Activated naive CD8-positive, alpha-beta T cell treated with anti-CD3 and anti-CD28 coated beads, Interleukin-2, amount 50 U/mL, for 24 hours (primary cell): ENCODE data around the gene COLQ.
"Not testable (repeated sequence)": the region's sequence is repeated elsewhere in the genome, so short reads cannot be mapped to it uniquely, and the experiment has no call there.

Source experiments
- ATAC-seq: fragments of 150-1000 bp; cut with Tn5 transposase; one replicate; pipeline ENCODE4 v1.10.0; 2021
- DNase-seq: peaks from one replicate; pipeline ENCODE4 v3.0.0; 2021
- H3K27ac Mint-ChIP-seq: one replicate; pipeline ENCODE4 v1.8.0; 2021; ENCODE audit warnings: mild to moderate bottlenecking, mixed read lengths
- H3K27me3 Mint-ChIP-seq: one replicate; pipeline ENCODE4 v1.8.0; 2021; ENCODE audit warnings: mixed read lengths
- H3K36me3 Mint-ChIP-seq: one replicate; pipeline ENCODE4 v1.8.0; 2021; ENCODE audit warnings: low read depth, mixed read lengths
- H3K4me1 Mint-ChIP-seq: one replicate; pipeline ENCODE4 v1.8.0; 2021; ENCODE audit warnings: mixed read lengths
- H3K4me3 Mint-ChIP-seq: one replicate; pipeline ENCODE4 v1.8.0; 2021; ENCODE audit warnings: mild to moderate bottlenecking, moderate library complexity, mixed read lengths
- H3K9me3 Mint-ChIP-seq: one replicate; pipeline ENCODE4 v1.8.0; 2021; ENCODE audit warnings: mixed read lengths

The COLQ gene

DNA sequence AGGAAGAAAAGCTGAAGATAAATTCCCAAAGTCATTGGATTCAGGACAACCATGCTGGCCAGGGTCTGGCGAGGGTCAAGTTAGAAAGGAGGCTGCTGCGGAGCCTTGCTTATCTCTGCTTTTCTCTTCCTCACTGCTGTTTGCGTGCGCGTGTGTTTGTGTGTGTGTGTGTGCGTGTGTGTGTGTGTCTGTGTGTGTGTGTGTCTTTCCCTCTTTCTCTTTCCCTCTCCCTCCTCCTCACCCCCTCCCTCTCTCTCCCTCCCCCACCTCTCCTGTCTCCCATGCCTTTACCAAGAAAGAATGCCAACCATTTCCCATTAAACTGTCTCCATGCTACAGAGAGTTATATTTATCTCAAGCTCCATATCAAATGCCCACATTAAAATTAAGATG is at the start of gene COLQ:
TSS of gene COLQ (minus strand) at position 134 of the 393 bp plus-strand sequence. CDS start at position 53, 81 bp downstream.
- ATAC-seq (no peak), DNase-seq (no peak)
- Mint-ChIP-seq H3K36me3 (no peaks in the 10 kb centered on the region), H3K27ac (peak within 1 kb of the TSS; percentile 40), H3K9me3 (no peaks in the 10 kb centered on the region), H3K27me3 (peaks cover 6% of the 10 kb centered on the region), H3K4me3 (peak within 1 kb of the TSS; percentile 37), H3K4me1 (peaks cover 24% of the 10 kb centered on the region)

DNA sequence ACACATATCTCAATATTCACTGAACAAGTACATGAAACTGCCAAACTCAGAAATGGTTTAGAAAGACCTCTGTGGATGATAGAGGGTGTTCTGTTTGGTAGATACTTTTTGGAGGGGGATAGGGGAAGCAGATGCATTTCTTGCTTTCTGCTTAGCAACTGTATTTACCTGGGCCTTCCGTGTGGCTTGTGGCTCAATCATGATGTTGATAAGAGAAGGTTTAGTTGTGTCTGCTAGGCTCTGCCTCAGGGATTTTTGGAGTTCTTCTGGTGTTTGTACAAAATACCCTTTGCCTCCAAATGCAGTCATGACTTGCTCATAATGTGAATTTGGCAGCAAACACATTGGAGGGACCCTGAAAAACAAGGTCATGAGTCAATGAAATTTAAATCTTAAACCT is 41.7 kb upstream of the COLQ start:
- Mint-ChIP-seq H3K4me1 (no peaks in the 10 kb centered on the region), H3K36me3 (peaks cover 25% of the 10 kb centered on the region), H3K9me3 (no peaks in the 10 kb centered on the region), H3K27ac (no peak overlapping the region), H3K4me3 (no peak overlapping the region), H3K27me3 (no peaks in the 10 kb centered on the region)
- no peak for ATAC-seq
- DNase-seq, result no peak

GRCh38 chr3:15562560-15562959 is 41.1 kb upstream of the COLQ start:
- ATAC-seq (no peak), DNase-seq (no peak)
- Mint-ChIP-seq H3K27ac (no peak overlapping the region), H3K9me3 (no peaks in the 10 kb centered on the region), H3K4me1 (peaks cover 3% of the 10 kb centered on the region), H3K4me3 (no peak overlapping the region), H3K27me3 (no peaks in the 10 kb centered on the region), H3K36me3 (peaks cover 18% of the 10 kb centered on the region)

DNA sequence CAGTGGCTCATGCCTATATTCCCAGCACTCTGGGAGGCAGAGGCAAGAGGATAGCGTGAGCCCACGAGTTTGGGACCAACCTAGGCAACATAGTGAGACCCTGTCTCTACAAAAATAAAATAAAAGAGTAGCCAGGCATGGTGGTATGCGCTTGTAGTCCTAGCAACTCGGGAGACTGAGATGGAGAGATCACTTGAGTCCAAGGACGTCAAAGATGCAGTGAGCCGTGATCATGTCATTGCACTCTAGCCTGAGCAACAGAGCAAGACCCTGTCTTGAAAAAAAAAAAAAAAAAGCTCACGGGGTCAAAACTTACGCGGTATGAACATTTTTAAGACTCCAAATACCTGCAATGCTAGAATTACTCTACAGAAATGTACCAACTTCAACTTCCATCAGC is 37.1 kb upstream of the COLQ start:
- no peaks in the 10 kb centered on the region for H3K9me3 Mint-ChIP-seq
- no peak for ATAC-seq
- H3K4me3 Mint-ChIP-seq, result no peak overlapping the region
- no peaks in the 10 kb centered on the region for H3K27me3 Mint-ChIP-seq
- no peak overlapping the region for H3K27ac Mint-ChIP-seq
- no peak for DNase-seq
- peaks cover 17% of the 10 kb centered on the region for H3K4me1 Mint-ChIP-seq
- H3K36me3 Mint-ChIP-seq, result peaks cover 7% of the 10 kb centered on the region

- ATAC-seq, result peak; percentile 78
- Mint-ChIP-seq H3K27me3 (no peaks in the 10 kb centered on the region), H3K9me3 (no peaks in the 10 kb centered on the region), H3K4me3 (no peak overlapping the region), H3K4me1 (peaks cover 17% of the 10 kb centered on the region), H3K27ac (no peak overlapping the region), H3K36me3 (peaks cover 4% of the 10 kb centered on the region)
- DNase-seq, result peak; percentile 35
Observed at GRCh38 chr3:15557511-15557946, 36.0 kb upstream of the COLQ start.

DNA sequence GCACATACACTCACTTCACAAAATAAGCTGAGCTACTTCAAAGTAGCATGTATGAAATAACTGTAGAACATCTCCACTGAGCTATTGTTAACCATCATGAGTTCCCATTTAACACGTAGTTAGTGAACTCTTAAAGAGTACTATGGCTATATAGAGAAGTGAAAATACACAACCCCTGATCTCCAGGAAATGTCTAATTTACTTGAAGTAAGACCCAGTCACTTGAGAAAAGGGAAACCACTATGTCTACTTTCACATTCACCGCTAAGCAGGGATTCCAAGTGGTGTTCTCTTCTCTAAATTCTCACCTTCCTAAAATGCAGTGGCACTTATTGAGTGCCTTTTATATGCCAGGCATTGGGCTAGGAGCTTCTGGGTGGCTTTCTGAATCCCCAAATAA is 35.0 kb upstream of the COLQ start:
- H3K4me1 Mint-ChIP-seq, result peaks cover 17% of the 10 kb centered on the region
- peaks cover 2% of the 10 kb centered on the region for H3K36me3 Mint-ChIP-seq
- ATAC-seq (peak; percentile 60), DNase-seq (no peak)
- H3K9me3 Mint-ChIP-seq, result no peaks in the 10 kb centered on the region
- H3K27ac Mint-ChIP-seq, result peak overlapping the region; percentile 44
- no peaks in the 10 kb centered on the region for H3K27me3 Mint-ChIP-seq
- no peak overlapping the region for H3K4me3 Mint-ChIP-seq

DNA sequence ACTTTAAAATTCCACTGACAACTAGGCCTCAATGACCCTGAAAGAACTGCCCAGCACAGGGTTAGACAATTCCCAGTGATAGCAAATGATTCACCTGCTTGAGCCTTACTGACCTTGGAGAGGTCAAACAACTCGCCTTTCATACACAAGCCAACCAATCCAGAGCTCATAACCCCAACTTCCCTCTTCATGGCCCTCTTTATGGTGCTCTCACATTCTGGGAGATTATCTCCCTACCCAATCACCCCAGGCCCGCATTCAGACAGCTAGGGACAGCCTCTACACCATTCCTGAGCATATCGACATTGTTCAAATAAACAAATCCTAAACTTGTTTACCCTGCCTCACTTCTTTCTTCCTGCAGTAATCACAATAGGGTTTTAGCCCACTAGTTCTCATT is 32.2 kb upstream of the COLQ start:
- H3K27ac Mint-ChIP-seq, result no peak overlapping the region
- peaks cover 17% of the 10 kb centered on the region for H3K4me1 Mint-ChIP-seq
- no peak for DNase-seq
- H3K9me3 Mint-ChIP-seq, result no peaks in the 10 kb centered on the region
- no peak for ATAC-seq
- no peaks in the 10 kb centered on the region for H3K27me3 Mint-ChIP-seq
- no peak overlapping the region for H3K4me3 Mint-ChIP-seq
- H3K36me3 Mint-ChIP-seq, result peaks cover 5% of the 10 kb centered on the region

GRCh38 chr3:15551902-15552301 is 30.4 kb upstream of the COLQ start:
- no peak for ATAC-seq
- no peak for DNase-seq
- H3K27me3 Mint-ChIP-seq, result no peaks in the 10 kb centered on the region
- H3K4me3 Mint-ChIP-seq, result no peak overlapping the region
- peaks cover 6% of the 10 kb centered on the region for H3K36me3 Mint-ChIP-seq
- no peak overlapping the region for H3K27ac Mint-ChIP-seq
- H3K4me1 Mint-ChIP-seq, result peaks cover 12% of the 10 kb centered on the region
- peaks cover 3% of the 10 kb centered on the region for H3K9me3 Mint-ChIP-seq

- no peak overlapping the region for H3K27ac Mint-ChIP-seq
- no peak overlapping the region for H3K4me3 Mint-ChIP-seq
- H3K36me3 Mint-ChIP-seq, result peaks cover 6% of the 10 kb centered on the region
- H3K4me1 Mint-ChIP-seq, result no peaks in the 10 kb centered on the region
- ATAC-seq (no peak), DNase-seq (no peak)
- H3K27me3 Mint-ChIP-seq, result no peaks in the 10 kb centered on the region
- H3K9me3 Mint-ChIP-seq, result peaks cover 3% of the 10 kb centered on the region
Observed at GRCh38 chr3:15549846-15550245, 28.3 kb upstream of the COLQ start.

GRCh38 chr3:15542614-15543013 is 21.1 kb upstream of the COLQ start:
- no peak overlapping the region for H3K4me3 Mint-ChIP-seq
- H3K27ac Mint-ChIP-seq, result no peak overlapping the region
- DNase-seq (no peak), ATAC-seq (no peak)
- H3K9me3 Mint-ChIP-seq, result no peaks in the 10 kb centered on the region
- H3K36me3 Mint-ChIP-seq, result peaks cover 1% of the 10 kb centered on the region
- H3K27me3 Mint-ChIP-seq, result no peaks in the 10 kb centered on the region
- H3K4me1 Mint-ChIP-seq, result peaks cover 12% of the 10 kb centered on the region

- Mint-ChIP-seq H3K36me3 (no peaks in the 10 kb centered on the region), H3K4me1 (peaks cover 24% of the 10 kb centered on the region), H3K27ac (no peak overlapping the region), H3K4me3 (no peak overlapping the region), H3K9me3 (no peaks in the 10 kb centered on the region), H3K27me3 (no peaks in the 10 kb centered on the region)
- ATAC-seq (no peak), DNase-seq (no peak)
Observed at GRCh38 chr3:15541371-15541770, 19.9 kb upstream of the COLQ start.

DNA sequence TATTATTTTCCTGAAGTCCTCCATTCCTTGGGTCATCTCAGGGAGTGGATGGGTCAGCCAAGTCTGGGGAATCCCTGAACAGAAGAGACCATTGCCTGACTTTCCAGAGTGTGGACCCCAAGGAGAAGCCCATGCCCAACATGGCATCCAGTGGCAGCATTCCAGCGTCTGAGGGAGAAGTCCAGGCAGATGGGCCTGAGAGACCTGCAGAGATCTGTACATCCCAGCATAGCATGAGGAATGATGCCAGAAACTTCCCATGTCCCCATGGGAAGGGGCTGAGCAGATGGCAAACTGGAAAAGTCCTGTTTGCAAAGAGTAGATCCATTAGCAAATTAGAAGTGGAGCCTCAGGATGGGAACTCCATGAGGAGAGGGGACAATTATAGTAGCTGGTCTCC is 17.6 kb upstream of the COLQ start:
- Mint-ChIP-seq H3K9me3 (no peaks in the 10 kb centered on the region), H3K4me3 (no peak overlapping the region), H3K4me1 (peaks cover 41% of the 10 kb centered on the region), H3K27me3 (no peaks in the 10 kb centered on the region), H3K36me3 (peaks cover 2% of the 10 kb centered on the region), H3K27ac (no peak overlapping the region)
- ATAC-seq (no peak), DNase-seq (no peak)

DNA sequence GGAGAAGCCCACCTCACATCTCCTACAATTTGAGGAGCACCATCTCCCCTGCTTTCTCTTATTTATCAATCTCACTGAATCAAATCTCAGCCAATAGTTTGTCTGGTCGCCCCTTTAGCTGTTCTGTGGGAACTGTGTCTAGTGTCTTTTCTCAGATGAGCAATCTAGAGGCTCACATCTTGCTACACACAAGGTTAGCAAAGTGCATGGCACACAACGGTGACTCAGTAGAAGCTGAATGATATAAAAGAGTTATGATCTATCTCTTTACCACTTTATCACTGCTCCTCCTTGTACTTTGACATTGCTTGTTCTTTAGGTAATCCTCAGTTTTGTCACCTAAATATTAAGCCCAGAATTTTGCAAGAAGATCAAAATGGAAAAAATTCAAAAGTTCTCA is 16.8 kb upstream of the COLQ start:
- Mint-ChIP-seq H3K4me3 (no peak overlapping the region), H3K27ac (no peak overlapping the region), H3K9me3 (no peaks in the 10 kb centered on the region), H3K36me3 (peaks cover 2% of the 10 kb centered on the region), H3K4me1 (peaks cover 41% of the 10 kb centered on the region), H3K27me3 (no peaks in the 10 kb centered on the region)
- DNase-seq, result no peak
- ATAC-seq, result no peak

GRCh38 chr3:15536856-15537255 is 15.3 kb upstream of the COLQ start:
- H3K27me3 Mint-ChIP-seq, result no peaks in the 10 kb centered on the region
- no peak overlapping the region for H3K4me3 Mint-ChIP-seq
- no peaks in the 10 kb centered on the region for H3K9me3 Mint-ChIP-seq
- H3K36me3 Mint-ChIP-seq, result peaks cover 2% of the 10 kb centered on the region
- DNase-seq, result no peak
- peaks cover 41% of the 10 kb centered on the region for H3K4me1 Mint-ChIP-seq
- ATAC-seq, result no peak
- no peak overlapping the region for H3K27ac Mint-ChIP-seq

DNA sequence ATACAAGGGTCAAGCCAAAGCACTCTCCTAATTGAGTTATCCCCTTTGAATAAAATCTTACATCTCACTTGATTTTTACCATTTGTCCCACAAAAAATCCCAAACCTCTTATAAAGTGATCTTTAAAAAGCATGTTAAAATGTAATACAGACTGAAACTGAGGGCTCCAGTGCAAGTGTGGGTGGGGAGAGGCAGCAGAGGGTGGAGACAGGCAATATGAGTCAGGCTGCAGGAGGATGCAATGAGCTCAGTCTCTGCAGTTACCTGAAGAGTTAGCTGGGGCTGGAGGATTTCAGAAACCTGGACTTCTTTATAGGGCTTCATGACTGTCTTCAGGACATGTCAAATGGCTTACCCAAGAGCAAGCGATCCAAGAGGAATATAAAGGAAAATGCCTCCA is 14.2 kb upstream of the COLQ start:
- H3K4me3 Mint-ChIP-seq, result no peak overlapping the region
- H3K27ac Mint-ChIP-seq, result peak overlapping the region; percentile 32
- peaks cover 42% of the 10 kb centered on the region for H3K4me1 Mint-ChIP-seq
- H3K9me3 Mint-ChIP-seq, result no peaks in the 10 kb centered on the region
- peak; percentile 100 for ATAC-seq
- H3K36me3 Mint-ChIP-seq, result peaks cover 2% of the 10 kb centered on the region
- peak; percentile 46 for DNase-seq
- no peaks in the 10 kb centered on the region for H3K27me3 Mint-ChIP-seq

DNA sequence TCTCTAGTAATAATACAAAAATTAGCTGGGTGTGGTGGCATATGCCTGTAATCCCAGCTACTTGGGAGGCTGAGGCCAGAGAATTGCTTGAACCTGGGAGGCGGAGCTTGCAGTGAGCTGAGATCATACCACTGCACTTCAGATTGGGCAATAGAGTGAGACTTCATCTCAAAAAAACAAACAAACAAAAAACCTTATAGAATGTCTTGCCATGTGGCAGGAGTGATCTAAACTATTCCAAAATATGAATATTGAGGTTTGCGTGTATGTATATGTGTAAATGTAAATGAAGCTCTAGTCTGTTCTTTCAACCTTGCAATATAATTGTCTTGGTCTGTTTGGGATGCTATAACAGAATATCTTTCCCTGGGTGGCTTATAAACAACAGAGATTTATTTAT is 11.1 kb upstream of the COLQ start:
- not testable (repeated sequence) for H3K9me3 Mint-ChIP-seq, H3K36me3 Mint-ChIP-seq, H3K4me3 Mint-ChIP-seq, H3K27me3 Mint-ChIP-seq, ATAC-seq, H3K27ac Mint-ChIP-seq, DNase-seq
- peaks cover 45% of the 10 kb centered on the region for H3K4me1 Mint-ChIP-seq
